PC-9 (cell line): ENCODE data around the gene HEMK1.

Experiments
- EZH2 ChIP-seq: fragments of 200-600 bp; sonication (generic); IDR thresholded peaks from 2 replicates; pipeline ENCODE4 v1.8.0; 2017; ENCODE audit warnings: antibody characterized with exemption, low read depth
- TF ChIP-seq, protein P1 (sequence below): fragments of 200-600 bp; sonication (generic); conservative IDR thresholded peaks from 2 replicates; pipeline ENCODE4 v1.6.1; 2017; ENCODE audit warnings: mixed run types, antibody characterized with exemption, mild to moderate bottlenecking, moderate library complexity

DNA sequence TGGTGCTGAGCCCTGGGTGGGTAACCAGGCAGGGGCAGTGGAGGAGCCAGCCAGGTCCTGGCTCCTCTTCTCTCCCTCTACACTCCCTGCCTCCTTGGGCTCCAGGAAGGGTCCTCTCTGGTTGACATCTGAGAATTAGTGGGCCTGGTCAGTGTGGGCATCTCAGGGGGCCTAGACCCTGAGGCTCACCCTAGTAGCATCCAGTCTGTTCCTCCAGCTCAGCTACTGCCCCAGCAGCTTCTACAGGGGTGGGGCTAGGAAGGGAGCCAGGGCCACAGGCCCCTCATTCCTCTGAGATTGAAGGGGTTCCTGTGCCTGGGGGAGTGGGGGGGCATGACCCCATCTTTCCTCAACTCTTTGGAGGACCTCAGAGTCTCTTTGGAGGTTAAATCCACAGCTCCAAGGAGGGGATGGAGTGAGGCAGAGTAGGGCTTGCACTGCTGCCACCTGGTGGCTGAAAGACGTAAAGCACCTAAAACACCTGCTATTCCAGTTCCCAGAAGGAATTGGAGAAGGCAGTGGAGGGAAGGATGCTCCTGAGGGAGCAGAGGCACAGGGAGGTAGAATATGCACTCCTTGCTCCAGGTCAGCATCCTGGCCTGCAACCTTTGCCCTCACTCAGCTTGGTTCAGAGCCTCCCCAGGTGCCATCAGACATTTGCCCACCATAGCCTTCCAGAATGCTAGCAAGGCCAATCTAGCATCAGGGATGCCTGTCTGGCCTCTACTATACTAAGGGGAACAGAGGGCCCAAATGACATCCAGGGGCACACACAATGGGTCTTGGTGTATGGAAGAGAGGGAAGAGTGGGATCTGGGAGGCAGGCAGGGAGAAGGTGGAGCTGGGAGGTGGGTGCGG lies 26.9 kb upstream of the HEMK1 start:
- TF ChIP-seq, protein P1, sequence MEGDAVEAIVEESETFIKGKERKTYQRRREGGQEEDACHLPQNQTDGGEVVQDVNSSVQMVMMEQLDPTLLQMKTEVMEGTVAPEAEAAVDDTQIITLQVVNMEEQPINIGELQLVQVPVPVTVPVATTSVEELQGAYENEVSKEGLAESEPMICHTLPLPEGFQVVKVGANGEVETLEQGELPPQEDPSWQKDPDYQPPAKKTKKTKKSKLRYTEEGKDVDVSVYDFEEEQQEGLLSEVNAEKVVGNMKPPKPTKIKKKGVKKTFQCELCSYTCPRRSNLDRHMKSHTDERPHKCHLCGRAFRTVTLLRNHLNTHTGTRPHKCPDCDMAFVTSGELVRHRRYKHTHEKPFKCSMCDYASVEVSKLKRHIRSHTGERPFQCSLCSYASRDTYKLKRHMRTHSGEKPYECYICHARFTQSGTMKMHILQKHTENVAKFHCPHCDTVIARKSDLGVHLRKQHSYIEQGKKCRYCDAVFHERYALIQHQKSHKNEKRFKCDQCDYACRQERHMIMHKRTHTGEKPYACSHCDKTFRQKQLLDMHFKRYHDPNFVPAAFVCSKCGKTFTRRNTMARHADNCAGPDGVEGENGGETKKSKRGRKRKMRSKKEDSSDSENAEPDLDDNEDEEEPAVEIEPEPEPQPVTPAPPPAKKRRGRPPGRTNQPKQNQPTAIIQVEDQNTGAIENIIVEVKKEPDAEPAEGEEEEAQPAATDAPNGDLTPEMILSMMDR = peak; percentile 83
- TF ChIP-seq EZH2 = no peak
